NCI-H82 treated with DMSO at 0.1 percent for 48 hours (cell line): ENCODE measurements around the gene COPZ2.
"Not testable (repeated sequence)": the region's sequence is repeated elsewhere in the genome, so short reads cannot be mapped to it uniquely, and the experiment has no call there.

Experiments
- DNase-seq: peaks from one replicate; lab custom pipeline; 2025; ENCODE audit not compliant: unreplicated experiment; lab: John Stamatoyannopoulos, UW

The COPZ2 gene

DNA sequence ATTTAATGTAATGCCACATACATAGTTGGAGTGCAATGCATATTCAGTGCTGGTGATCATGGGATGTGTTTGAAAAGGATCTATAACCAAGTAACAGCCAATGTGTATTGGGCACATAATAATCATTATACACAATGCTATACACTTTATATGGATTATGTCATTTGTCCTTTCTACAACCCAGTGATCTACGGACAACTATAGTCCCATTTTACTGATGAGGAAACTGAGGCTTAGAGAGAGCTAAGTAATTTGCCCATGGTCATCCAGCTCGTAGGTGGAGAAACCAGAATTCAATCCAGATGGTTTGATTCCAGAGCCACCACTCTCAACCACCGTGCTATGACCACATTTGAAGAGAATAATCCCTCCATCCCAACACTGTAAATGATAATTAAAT is 27.4 kb downstream of the COPZ2 start:
- no peak for DNase-seq

- DNase-seq, result no peak
Measured at GRCh38 chr17:48006936-48007709, 30.5 kb downstream of the COPZ2 start.

GRCh38 chr17:48004983-48005382 is 32.6 kb downstream of the COPZ2 start:
- DNase-seq, result no peak

GRCh38 chr17:48003417-48004151 is 34.0 kb downstream of the COPZ2 start:
- DNase-seq, result peak; percentile 100

DNA sequence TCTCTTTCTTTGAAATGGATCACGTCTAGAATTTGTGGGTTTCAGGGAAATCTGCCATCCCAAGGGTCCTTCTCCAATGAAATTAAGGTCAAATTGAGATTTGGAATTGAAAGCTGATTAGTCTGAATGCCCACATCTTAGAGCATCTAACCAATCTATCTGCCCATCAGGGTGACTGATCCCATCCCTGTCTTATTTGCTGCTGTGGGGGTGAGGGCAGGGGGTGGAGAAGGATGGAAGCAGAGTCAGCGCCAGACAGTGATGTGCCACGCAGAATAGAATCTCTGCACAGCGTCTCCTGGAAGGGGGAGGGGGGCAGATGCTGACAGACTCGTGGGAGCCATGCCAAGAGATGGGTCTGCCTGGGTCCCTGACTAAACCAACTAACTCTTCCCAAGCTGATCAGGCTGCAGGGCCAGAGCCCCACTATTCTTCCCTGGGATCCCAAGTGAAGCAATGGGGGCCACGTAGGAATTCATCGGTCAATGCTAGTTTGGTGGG is 34.6 kb downstream of the COPZ2 start:
- DNase-seq, result peak; percentile 89

DNA sequence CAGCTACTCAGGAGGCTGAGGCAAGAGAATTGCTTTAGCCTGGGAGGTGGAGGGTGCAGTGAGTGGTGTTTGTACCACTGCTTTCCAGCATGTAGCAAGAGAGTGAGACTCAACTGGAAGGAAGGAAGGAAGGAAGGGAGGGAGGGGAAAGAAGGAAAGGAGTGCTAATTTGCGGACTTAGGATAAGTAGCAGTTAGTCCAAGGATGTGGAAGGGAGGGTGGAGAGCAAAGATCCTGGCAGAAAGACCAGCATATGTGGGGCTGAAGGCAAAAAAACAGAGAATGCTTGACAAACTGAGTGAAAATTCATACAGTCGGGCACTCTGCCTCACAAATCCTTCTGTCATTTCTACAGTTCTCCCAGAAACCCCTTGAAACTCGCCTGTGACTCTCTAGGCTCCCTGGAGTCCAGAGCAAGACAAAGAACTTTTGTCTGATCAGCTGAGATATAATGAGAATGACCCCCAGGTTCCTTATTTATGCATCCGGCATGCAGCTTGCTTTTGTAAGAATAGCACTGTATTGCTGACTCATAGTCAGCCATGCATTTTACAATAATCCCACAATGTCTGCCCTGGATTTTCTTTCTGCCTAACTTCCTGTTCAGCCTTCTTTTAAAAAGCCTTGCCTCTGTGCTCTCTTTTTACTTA is 35.2 kb downstream of the COPZ2 start:
- DNase-seq, result peak; percentile 47

DNA sequence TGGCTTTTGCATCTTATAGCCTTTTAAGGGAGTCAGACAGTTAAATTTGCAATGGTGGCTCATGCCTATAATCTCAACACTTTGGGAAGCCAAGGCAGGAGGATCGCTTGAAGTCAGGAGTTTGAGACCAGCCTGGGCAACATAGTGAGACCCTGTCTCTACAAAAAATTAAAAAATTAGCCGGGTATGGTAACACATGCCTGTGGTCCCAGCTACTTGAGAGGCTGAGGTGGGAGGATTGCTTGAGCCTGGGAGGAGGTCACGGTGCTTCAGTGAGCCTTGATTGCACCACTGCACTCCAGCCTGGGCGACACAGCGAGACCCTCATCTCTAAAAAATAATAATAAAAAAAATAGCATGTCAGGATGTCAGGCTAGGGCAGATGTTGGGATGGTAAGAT is 35.9 kb downstream of the COPZ2 start:
- DNase-seq, result not testable (repeated sequence)

- no peak for DNase-seq
Measured at GRCh38 chr17:48001197-48001596, 36.4 kb downstream of the COPZ2 start.

DNA sequence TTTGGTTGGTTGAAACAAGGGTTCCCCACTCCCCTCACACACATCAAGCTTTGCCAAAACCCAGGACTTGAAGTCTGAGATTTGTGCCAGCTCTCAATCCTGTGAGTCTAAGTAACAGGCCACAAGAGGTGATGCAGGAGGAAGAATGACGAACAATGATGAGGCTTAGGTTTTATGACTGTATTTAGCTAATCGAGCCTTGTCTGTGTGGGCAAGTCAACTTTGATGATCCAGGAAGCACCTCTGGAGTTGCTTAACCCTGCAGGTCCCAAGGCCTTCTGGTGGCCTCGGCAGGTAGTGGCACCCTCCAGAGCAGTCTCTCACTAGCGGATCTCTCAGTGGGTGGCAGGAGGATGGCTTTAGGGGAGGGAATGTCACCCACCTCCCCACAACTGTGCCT is 38.0 kb downstream of the COPZ2 start:
- DNase-seq, result no peak

DNA sequence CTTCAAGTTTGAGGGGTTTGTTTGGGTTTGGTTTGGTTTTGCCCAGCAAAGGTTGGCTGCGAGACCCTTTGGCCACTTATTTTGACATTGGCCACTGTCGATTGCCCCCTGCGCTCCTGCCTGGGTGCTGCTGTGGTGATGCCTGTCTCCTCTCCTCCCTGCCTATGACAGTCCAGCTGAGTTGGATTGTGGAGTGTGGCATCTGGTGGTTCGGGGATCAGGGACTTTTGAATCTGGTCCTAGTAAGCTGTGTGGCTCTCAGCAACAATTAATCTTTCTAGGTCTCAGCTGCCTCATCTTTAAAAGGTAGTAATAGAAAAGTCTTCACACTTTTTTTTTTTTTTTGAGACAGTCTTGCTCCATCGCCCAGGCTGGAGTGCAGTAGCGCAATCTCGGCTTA is 39.6 kb downstream of the COPZ2 start:
- peak; percentile 93 for DNase-seq

DNA sequence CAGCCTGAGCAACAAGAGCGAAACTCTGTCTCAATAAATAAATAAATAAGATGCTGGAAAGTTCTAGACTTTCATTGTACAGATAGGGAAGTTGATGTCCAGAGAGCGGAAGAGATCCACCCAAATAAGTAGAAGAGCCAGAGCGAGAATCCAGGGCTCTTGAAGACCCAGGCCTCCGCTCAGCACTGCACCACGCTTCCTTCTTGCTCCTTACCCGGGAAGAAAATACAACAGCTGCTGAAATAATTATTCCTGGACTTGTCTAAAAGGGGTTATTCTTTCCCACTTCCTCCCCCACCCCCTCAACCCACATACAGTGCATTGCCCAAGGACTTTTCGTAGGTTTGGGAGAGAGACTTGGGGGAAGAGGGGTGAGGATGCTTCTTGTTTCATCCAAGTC is 40.0 kb downstream of the COPZ2 start:
- DNase-seq, result no peak

DNA sequence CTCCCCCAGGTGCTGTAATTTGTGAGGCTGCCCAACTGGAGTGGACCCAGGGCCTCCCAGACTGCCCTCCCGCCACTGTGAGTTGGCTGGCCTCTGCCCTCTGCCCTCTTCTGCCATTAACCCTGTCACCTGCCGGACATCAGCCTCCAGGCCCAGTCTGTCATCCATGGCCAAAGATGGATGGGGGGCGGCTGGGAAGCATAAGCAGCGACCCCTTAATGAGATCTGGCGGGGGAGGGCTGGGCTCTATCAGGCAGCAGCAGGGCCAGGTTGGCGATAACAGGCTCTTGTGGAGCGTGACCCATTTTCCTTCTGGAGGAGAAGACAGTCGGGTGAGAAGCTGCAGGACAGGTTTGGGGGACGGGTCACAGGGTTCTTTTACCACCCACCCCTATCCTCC is 41.4 kb downstream of the COPZ2 start:
- DNase-seq, result peak; percentile 31

DNA sequence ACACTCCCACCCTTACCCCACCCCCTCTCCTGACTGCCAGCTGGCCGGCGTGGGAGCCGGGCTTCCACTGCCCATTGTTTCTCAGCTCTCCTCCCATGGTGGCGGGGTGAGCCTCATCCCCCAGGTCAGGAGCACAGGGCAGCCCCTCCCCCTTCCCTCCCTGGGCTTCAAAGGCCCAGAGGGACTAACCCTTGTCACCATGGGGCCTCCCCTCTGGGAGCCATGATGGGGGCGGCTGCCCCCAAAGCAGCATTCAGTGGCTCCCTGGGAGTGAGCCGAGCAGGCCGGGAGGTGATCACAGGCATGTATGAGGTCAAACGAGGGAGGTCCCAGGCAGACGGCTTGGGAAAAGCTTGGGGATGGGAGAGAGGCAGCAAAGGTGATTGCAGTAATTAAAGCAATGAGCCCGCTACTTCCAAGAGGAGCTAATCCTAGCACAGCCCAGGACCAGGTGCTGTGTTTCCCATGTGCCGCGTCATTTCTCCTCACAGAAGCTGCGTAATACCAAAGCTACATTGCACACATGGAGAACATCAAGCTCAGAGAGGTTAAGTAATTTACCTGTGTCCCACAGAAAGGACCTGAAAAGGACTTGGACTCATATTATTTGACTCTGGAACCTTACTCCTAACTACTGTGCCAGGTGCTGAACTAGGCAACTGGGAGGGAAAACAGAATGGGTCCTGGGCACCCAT is 42.2 kb downstream of the COPZ2 start:
- DNase-seq, result peak; percentile 93

- no peak for DNase-seq
Measured at GRCh38 chr17:47994724-47995123, 42.9 kb downstream of the COPZ2 start.

- peak; percentile 28 for DNase-seq
Measured at GRCh38 chr17:47993964-47994363, 43.6 kb downstream of the COPZ2 start.

- DNase-seq, result no peak
Measured at GRCh38 chr17:47993031-47993564, 44.5 kb downstream of the COPZ2 start.

DNA sequence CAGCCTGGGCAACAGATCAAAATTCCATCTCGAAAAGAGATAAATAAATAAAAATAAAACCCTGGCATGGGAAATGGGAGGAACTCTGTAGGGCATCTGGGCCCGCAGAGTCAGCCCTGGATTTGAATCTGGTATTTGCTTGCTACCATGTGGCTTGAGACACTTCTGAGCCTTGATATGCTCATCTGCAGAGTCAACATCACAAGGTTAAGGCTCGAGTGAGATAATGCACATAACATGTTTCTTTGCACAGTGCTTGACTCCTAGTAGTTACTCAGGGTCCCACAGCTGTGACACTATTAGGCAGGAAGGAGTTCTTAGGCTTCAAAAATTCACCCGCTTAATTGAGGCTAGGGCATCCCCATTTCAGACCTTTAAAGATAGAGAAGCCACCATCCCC is 45.4 kb downstream of the COPZ2 start:
- DNase-seq, result no peak

- DNase-seq, result peak; percentile 14
Measured at GRCh38 chr17:47990962-47991731, 46.5 kb downstream of the COPZ2 start.

- DNase-seq, result no peak
Measured at GRCh38 chr17:47989700-47990099, 47.9 kb downstream of the COPZ2 start.

GRCh38 chr17:47989159-47989558 is 48.4 kb downstream of the COPZ2 start:
- no peak for DNase-seq
